ENCODE results near the gene FFAR4.

Gene FFAR4

DNA sequence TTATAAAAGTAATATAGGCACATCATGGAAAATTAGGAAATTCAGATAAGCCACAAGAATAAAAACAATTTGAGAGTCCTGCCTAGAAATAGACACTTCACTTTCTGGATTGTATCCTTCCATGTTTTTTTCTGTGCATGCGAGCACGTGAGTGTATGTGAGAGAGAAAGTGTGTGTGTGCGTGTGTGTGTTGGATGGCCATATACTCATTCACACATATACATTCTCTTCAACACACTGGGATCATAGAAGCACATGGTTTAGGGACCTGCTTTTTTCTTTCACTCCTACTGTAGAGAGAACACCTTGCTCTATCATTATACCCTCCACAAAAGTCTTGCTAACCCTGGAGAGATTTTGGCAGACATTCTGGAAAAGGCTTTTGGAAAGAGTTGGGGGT, 7.5 kb downstream of the FFAR4 start:
- TF ChIP-seq, protein P1, sequence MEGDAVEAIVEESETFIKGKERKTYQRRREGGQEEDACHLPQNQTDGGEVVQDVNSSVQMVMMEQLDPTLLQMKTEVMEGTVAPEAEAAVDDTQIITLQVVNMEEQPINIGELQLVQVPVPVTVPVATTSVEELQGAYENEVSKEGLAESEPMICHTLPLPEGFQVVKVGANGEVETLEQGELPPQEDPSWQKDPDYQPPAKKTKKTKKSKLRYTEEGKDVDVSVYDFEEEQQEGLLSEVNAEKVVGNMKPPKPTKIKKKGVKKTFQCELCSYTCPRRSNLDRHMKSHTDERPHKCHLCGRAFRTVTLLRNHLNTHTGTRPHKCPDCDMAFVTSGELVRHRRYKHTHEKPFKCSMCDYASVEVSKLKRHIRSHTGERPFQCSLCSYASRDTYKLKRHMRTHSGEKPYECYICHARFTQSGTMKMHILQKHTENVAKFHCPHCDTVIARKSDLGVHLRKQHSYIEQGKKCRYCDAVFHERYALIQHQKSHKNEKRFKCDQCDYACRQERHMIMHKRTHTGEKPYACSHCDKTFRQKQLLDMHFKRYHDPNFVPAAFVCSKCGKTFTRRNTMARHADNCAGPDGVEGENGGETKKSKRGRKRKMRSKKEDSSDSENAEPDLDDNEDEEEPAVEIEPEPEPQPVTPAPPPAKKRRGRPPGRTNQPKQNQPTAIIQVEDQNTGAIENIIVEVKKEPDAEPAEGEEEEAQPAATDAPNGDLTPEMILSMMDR (conservative IDR thresholded peaks at IDR 0.05), result no peak

DNA sequence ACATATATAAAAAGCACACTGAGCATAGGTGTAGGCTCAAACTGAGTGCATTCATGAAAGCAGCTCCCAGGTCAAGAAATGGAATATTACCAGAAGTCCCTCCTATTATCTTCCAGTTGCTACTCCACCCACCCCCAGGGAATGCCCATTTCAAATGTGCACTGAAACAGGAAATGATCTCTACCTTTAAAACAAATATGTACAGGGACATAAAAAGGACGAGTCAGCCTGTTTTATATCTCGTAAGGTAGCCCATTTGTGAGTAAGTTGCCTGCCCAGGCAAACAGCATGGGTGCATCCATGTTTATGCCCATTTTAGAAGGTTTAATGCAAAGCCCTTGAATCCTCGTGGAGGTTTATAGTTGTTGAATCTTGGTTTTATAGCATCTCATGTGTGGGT, 10.4 kb downstream of the FFAR4 start:
- TF ChIP-seq, protein P1 (conservative IDR thresholded peaks at IDR 0.05), result no peak
- H3K27ac ChIP-seq, result peak overlapping the region; percentile 89

More for the DNA sequence above, 7.5 kb downstream of the FFAR4 start:
- no peak overlapping the region for H3K27ac ChIP-seq

DNA sequence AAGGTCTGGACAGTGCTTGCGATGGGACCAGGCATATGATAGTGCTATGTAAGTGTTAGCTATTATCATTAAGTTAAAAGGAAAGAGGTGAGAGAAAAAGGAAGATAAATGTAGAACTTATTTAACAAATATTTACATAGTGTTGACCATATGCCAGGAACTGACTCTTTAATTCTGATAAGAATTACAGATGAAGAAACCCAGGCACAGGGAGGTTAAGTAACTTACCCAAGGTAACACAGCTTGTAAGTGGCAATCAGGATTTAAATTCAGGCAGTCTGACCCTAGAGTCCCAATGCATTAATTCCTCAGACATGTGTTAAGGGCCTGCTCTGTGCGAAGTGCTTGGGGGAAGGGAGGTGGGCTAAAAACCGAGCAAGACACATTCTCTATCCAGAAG, 11.1 kb downstream of the FFAR4 start:
- peak overlapping the region; percentile 89 for H3K27ac ChIP-seq
- TF ChIP-seq, protein P1 (conservative IDR thresholded peaks at IDR 0.05), result no peak

DNA sequence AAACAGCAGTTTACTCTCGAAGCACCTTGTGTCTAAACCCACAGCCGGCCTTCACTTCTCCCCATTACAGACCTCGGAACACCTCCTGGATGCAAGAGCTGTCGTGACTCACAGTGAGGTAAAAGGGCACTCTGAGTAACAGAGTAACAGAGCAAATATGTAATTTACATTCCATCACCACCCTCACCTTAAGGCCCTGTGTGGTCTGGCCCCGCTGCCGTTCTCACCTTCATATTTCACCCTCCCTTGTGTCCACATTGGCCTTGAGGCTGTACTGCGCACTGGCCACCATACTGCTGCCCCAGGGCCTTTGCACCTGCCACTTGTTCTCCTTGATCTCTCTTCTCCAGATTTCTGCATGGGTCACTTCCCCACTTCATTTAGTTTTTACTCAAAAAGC, 12.6 kb downstream of the FFAR4 start:
- H3K27ac ChIP-seq, result peak overlapping the region; percentile 89; the same call in 1 of the 2 replicates
- TF ChIP-seq, protein P1 (conservative IDR thresholded peaks at IDR 0.05), result no peak

DNA sequence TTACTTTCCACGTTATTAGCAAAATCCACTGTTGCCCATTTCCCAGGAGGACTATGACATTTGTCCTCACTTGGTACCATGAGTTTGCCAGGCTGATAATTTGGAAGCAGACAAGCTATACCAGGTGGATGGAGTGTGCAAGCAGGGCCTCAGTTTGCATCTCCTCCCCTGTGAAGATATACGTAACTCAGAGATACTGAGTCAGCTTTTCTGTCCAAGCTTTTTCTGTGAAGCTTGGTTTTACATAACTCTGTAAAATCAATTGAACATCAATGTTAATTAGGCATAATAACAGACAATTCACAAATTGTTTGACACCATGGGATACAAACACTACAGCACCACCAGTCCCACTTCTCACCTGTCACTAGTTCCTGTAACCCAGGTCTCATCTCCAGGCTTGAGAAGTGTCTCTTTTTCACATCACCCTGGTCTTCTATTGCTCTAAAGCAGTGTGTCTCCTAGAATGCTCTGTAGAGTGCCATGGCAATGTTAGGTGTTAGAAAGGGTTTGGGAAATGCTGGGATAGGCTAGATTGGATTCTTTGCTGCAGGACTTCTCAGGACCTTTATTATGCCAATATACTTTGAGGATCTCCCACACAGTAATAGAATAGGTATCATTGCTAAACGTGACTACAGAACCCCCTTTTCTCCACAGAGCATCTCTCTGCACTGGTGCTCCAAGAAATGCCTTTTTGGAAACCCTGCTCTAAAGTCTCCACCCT, 13.7 kb downstream of the FFAR4 start:
- TF ChIP-seq, protein P1 (conservative IDR thresholded peaks at IDR 0.05), result no peak
- no peak overlapping the region for H3K27ac ChIP-seq

DNA sequence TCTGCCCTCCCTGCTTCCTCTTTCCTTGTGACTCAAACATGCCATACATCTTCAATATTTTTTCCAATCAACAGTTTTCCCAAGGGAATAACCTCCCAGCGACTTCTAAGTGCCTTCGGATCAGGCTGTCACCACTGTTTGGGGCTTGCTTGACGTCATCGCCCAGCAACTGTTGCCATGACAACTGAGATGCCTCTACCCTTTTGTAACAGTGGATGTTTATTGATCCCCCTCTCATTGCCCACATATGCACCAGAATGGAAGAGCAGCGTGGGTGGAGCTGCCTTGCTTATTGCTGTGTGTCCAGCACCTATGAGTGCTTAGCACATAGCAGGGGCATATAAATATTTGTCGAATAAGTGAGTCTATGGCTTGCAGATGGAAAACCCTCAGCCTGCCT, 14.4 kb downstream of the FFAR4 start:
- no peak overlapping the region for H3K27ac ChIP-seq
- TF ChIP-seq, protein P1 (conservative IDR thresholded peaks at IDR 0.05), result no peak

DNA sequence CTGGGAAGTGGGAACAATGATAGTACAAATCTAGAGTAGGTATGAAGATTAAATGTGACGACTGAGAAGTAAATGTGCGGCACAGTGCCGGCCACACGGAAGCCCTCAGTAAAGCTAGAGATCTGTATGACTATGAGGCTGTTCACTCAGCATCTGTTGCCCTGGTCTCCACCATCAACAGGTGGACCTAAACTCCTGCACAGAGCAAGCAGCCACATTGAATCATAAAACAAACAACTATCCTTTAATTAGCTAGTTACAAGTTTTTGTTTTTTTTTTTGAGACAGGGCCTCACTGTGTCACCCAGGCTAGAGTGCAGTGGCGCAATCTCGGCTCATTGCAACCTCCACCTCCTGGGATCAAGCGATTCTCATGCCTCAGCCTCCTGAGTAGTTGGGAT, 18.0 kb downstream of the FFAR4 start:
- TF ChIP-seq, protein P1 (conservative IDR thresholded peaks at IDR 0.05), result no peak
- no peak overlapping the region for H3K27ac ChIP-seq

Measured in VCaP (cell line).